HG03558 (cell line): ENCODE data around the gene WDR37.

Experiments used
- ATAC-seq: cut with Tn5 transposase; IDR thresholded peaks from one replicate; pipeline ENCODE4 v1.9.1; 2021; ENCODE audit warnings: moderate number of reproducible peaks; ENCODE audit not compliant: unreplicated experiment; ENCODE audit errors: extremely low read depth

WDR37 gene

DNA sequence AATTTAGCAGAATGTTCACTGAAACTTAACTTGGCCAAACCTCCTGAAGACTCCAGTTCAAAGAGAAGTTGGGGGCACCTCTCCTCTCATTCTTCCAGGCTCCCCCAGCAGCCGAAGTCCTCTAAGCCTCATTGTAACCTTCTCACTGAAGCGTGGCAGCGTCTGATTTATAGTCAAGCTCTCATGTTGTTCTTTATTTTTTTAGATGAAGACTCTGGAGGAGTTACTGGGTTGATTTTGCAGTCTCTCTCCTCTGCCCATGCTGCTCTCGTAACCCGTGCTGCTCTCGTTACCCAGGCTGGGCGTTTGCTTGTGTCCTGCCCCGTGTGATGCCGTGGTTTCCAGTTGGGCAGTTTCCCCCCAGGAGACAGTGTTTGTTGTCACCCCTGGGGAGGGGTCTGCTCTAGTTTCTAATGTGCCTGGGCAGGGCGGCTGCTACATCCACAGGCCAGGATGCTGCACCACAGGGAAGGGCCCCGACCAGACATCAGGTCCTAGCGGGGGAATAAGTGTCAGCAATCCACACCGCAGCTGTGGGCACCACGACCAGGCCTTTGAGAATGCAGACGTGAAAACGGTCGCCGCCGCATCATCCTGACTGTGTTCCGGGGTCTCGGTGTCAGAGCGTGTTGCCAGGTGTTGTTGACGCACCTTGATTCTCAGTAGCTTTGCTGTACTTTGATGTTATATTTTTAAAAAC is 65.2 kb downstream of the WDR37 start:
- ATAC-seq: no peak

DNA sequence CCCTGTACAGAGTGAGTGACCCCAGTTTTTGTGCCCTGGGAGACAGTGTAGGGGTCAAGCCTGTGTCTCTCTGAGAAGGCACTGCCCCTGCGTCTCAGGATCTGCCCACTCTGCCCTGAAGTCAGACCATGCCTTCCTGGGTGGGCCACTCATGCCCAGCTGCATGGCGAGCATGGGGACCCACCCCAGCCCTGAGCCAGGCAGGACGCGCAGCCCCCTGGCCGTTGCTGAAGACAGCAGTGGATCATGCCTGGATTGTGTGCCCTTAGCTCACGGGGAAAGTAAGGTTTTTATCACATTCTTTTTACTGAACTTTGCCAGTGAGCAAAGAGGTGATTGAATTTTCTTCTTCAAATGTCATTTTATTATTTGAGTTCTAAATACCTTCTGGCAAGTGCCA is 66.2 kb downstream of the WDR37 start:
- no peak for ATAC-seq

DNA sequence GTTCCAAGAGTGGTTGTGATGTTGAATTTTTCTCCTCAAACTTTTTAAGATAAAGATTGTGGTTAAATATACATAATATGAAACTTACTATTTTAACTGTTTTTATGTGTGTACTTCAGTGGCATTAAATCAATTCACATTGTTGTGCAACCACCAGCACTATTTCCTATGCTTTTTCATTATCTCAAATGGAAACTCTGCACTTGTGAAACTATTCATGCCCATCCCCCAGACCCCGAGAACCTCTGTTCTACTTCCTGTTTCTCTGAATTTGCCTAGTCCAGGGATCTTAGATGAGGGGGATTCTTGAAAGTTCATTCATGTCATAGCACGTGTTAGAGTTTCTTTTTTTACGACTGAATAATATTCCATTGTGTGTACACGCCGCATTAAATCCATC is 67.0 kb downstream of the WDR37 start:
- no peak for ATAC-seq

DNA sequence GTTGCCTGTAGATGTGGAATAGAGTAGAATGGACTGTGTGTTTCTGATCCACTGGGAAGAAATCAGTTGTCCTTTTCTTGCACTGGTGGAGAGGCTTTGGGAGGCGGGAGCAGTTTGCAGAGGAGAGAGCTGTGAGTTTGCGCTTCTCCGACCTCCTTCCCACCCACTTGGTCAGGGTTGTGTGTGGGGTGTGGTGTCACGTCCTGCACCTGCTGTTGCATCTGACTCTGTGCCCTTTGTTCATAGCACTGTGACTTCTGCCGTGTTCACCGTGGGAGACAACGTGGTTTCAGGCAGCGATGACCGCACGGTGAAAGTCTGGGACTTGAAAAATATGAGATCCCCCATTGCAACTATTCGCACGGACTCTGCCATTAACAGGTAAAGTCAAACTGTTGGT is 67.8 kb downstream of the WDR37 start:
- no peak for ATAC-seq

DNA sequence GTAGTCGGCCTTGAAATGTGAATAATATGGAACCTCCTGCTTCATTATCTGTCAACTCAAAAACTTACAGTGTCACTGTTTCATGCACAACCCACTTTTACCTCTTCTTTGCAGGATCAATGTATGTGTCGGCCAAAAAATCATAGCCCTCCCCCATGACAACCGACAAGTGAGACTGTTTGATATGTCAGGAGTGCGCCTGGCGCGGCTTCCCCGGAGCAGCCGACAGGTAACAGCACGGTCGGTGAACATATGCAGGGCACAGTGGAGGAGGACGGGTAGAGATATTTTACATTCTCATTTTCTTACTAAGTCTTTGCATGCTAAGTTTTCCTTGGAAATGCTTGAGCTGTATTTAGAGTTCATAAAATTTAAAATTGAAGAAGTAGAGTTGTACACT is 68.6 kb downstream of the WDR37 start:
- ATAC-seq: no peak

DNA sequence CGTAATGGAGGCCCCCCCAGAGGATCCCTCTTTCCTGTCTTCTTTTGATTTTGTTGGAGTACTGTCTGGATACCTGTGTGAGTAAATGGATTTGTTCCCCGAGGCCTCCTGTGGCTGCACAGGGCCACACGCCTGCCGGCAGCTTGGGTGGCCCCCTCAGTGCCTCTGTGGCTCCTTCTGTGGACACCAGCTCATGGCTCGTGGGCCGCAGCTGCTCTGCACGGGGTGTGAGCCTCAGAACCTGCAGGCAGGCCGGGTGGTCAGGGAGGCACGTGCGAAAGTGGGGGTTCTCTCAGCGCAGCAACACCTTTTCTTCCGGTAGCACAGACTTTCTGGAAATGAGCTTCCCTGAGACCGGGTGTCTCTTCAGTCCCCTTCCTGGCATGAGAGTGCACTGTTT is 70.3 kb downstream of the WDR37 start:
- no peak for ATAC-seq

DNA sequence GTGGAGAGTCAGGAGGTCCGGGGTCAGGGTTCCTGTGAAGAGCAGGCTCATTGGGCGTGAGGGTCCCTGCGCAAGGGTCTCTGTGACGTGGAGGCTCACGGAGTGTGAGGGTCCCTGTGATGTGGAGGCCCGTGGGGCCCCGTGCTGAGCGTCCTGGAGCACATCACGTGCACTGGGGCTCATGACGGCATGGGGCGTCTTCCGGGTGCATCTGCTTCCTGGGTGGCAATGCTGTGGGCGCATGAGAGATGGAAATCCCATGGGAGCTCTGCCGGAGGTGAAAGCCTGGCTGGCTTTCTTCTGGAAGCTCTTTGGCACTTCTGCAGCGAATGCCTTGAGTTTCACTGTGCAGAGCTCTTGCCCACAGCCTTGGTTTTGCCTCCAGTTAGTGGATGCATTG is 71.4 kb downstream of the WDR37 start:
- no peak for ATAC-seq

DNA sequence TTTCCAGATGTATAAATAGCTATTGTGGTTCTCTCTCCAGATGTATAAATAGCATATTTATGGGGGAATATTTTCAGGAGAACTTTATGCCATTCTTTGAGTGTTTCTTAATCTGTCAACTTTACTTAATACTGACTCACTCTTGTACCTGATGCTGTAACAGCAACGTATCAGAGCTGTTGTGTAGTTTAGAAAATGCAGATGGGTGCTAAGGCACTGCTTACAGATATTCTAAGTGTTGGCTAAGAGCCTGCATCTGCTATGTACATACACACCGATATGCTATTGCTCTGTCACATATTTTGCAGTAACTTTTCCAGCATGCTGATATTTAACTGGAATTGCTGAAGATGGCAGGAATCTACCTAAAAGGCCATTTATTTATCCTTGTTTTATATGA is 71.9 kb downstream of the WDR37 start:
- ATAC-seq: no peak

DNA sequence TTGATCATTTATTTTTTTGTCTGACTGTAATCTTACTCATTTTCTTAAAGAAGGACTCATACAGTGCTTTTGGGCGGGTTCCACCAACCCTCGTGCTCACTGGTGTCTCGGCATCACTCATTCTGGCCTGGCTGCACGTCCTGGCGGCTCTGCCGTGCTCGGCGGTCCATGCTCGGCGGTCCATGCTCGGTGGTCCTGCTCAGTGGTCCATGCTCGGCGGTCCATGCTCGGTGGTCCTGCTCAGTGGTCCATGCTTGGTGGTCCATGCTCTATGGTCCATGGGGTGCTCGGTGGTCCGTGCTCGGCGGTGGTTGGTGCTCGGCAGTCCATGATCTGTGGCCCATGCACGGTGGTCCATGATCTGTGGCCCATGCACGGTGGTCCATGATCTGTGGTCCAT is 72.5 kb downstream of the WDR37 start:
- ATAC-seq: no peak

DNA sequence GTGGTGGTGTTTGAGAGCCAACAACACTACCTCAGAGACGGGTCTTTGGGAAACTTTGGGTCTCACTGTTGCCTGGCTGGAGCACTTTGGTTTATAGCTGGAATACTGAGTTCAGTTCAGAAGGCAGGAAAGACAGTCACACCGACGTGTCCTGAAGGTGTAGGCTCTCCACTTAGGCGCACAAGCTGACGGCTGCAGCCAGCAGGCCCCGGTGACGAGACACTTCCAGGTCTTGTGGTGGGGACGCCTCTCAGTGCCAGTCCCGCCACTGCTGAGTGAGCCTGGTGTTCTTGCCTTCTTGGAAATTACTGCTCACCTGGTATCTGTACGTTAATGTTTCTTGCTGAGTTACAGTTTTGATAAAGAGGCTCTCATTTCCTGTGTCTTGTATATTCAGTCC is 74.0 kb downstream of the WDR37 start:
- no peak for ATAC-seq

DNA sequence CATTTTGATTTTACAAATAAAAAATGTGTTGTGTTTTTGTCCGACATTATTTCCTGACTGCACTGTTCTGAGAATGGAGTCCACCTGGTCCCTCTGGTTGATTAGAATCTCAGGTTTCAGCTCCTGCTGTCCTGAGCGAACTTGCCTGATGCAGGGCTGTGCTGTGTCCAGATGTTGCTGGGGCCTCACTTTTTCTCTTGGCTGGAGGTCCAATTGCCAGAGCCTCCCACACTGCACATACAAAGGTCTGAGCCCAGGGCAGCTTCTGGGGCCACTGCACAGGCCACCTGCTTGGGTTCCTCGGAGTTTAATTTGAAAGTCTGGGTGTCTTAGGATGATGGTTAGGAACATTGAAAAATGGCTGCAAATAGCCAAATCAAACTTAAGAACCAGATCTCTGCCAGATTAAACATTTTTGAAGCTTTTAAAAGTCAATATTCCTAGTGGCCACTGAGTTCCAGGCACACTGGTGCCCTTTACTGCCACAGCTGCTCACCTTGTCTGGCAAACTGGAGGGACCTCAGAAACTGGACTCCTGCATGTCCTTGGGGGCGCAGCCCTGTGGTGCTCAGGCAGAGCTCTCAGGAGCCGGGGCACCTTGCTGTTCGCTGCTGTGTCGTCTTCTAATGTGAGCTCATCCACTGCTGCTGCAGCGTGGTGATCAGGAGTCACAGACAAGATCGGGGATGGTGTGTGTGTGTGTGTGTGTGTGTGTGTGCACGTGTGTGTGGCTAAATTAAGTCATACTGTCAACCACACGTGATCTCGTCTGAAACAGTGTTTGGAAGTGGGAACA is 75.0 kb downstream of the WDR37 start:
- no peak for ATAC-seq

DNA sequence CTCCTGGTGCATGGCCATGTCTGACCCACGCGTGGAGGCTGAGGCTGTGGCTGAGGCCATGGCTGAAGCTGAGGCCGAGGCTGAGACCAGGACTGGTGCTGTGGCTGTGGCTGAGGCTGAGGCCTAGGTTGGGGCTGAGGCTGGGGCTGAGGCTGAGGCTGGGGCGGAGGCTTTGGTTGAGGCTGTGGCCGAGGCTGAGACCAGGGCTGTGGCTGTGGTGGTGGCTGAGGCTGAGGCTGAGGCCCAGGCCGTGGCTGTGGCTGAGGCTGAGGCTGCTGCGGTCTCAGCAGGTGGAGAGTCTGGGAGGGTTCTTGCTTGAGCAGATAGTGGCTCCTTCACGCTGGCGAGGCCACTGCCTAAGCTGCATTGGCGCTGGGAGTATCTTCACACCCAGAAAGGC is 76.4 kb downstream of the WDR37 start:
- ATAC-seq: no peak

DNA sequence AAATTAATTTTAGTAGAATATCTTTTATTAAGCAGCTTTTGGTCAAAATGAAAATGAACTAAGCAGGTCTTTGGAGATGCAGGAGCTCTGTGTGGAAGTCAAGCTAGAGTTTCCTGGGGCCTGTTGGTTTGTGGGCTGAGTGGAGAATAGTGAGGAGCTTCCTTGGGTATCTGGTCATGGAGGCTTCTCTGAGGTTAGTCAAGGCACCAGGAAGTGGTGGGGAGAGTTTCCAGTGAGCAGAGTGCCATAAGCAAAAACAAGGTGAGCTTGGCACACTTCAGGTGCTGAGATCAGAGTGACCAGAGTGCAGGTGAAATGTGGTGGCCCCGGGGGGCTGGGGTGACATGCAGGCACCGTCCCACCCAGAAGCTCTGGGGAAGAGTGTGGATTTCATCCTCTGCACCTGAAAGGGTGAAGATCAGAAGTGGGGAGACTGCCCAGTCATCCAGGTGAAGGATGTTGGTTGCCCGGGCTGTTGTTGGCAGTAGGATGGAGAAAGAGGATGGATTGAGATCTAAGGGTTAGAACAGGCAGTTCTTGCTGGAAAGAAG is 77.4 kb downstream of the WDR37 start:
- no peak for ATAC-seq

DNA sequence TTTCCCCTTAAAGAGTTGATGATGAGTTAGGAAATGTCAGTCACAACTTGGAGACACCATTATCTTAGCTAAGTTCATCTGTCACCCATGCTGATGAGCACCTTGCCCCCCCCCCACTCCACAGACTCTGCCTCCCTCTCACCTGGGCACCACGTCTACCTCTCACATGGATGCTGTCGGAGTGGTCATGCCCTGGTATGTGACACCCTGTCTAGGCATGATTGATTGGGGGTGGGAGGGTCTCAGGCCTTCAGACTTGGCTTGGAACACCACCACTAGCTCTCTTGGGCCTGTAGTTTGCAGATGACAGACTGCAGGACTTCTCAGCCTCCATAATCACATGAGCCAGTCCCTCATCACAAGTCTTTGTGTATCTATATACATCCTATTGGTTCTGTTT is 78.0 kb downstream of the WDR37 start:
- ATAC-seq: no peak

DNA sequence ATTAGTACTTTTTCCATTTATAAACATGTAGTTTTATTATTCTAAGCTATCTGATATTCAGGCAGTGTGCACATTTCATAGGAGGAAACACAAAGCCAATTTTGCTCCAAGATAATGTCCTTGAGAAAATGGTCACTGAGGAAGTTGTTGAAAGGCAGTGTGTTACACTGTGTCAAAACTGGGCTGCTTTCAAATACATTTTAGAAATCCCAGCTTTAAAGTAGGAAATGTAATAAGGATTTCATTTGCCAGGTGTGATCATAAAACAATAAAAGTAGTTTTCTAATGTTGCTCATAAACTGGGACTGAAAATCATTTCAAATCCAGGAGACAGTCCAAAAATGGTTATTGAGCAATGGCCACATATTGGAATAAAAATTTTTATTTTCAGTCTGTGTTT is 80.1 kb downstream of the WDR37 start:
- ATAC-seq: no peak

DNA sequence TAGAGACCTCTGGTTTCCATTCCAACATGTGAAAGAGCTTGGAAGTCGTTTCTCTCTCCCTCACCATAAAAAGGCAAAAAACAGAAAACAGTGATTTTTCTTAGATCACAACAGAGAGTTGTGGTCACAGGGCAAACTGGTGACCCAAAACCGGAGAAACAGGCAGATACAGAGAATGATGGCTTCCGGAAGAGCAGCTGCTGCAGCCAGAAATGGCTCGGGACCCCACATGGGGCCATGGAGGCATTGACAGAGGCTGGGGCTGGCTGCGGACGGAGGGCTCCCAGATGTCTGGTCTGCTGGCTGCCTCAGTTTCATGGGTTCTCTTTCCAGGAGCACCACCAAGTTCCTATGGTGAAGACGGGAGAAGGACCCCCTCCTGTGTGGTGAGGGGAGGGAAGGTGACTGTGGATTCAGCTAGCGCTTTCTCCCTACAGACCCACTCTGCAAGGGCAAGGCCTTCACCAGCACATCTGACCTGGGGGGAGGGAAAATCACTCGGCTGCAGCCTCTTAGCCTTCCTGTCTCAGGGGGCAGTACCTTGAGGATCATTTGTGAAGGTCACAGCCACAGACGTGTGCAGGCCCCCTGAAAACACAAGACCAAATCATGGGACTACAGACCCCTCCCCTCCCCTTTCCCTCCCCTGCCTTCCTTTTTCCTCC is 81.4 kb downstream of the WDR37 start:
- ATAC-seq: no peak

DNA sequence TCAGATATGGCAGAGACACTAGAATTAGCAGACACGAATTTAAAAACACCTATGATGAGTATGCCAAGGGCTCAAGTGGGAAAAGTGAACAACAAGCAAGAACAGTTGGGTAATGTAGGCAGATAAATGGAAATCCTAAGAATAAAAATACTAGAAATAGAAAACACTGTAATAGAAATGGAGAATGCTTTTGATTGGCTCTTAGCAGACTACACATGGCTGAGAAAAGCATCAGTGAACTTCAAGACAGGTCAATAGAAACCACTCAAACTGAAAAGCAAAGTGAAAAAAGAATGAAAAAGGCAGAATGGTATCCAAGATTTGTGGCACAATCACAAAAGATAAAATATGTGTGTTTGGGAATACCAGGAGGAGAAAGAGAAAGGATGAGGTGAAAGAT is 82.3 kb downstream of the WDR37 start:
- ATAC-seq: no peak

DNA sequence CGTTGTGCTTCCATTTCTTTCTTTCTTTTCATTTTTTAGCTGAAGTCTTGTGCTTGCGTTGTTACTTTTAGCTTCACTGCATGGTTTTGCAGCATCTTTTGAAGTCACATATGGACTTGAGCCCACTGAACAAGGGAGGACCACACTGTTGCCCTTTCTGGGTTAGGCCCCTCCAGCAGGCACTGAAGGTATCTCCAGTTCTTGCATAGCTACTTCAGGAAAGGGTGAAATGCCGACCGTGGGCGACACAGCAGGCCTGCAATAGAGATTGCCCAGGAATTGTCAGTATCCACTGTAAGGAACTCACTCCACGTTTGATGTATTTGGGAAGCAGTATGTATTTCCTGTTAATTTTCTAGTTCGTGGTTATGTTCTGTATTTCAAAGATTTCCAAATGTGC is 85.1 kb downstream of the WDR37 start:
- ATAC-seq: no peak

DNA sequence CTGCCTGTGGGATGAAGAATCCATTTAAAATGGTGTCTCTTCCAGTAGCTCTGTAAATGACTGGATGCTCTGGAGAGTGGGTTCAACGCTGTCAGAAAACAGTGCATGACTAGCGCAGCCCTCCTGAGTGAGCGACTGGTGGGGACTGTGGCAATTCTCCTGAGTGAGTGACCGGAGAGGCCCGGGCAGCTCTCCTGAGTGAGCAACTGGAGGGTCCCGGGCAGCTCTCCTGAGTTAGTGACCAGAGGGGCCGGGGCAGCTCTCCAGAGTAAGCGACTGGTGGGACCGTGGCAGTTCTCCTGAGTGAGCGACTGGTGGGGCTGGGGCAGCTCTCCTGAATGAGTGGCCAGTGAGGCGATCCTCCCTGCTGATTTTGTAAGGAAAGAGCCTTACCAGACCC is 85.5 kb downstream of the WDR37 start:
- no peak for ATAC-seq

DNA sequence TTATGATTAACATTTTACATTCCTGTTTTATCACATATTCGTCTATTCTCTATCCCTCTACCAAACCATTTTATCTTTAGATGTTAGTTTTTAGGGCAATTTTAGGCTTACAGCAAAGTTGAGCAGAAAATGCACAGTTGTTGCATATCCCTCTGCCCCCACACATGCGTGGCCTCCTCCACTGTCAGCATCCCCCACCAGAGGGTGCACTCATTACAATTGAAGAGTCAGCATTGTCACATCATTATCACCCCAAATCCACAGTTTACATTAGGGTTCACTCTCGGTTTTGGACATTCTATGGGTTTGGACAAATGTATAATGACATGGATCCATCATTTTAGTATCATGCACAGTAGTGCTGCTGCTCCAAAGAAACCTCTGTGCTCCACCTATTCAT is 86.4 kb downstream of the WDR37 start:
- ATAC-seq: no peak

DNA sequence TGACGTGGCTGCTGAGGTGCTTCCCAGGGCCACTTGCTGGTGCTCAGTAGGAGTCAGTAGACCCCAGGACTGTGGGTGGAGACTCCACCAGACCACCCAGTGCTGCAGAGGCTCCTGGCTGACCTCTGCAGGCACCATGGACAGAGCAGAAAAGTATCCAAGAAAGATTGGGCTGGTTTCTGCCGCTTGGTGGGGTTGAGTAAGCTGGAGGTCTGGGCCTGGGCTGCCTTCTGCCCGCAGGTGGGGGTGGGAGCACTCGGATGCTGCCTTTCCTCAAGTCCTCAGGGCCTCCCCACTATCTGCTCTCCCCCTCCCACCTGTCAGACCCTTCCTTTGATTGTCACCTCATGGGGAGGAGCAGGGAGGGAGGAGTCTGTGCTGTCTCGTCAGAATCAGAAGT is 91.6 kb downstream of the WDR37 start:
- no peak for ATAC-seq
